GM19397 (cell line): ENCODE measurements around the gene SLC30A1.
"Not testable (repeated sequence)": the region's sequence is repeated elsewhere in the genome, so short reads cannot be mapped to it uniquely, and the experiment has no call there.

Experiments used
- ATAC-seq: cut with Tn5 transposase; IDR thresholded peaks from one replicate; pipeline ENCODE4 v1.9.1; 2021; ENCODE audit warnings: mild to moderate bottlenecking, moderate library complexity; ENCODE audit not compliant: unreplicated experiment

SLC30A1 gene

DNA sequence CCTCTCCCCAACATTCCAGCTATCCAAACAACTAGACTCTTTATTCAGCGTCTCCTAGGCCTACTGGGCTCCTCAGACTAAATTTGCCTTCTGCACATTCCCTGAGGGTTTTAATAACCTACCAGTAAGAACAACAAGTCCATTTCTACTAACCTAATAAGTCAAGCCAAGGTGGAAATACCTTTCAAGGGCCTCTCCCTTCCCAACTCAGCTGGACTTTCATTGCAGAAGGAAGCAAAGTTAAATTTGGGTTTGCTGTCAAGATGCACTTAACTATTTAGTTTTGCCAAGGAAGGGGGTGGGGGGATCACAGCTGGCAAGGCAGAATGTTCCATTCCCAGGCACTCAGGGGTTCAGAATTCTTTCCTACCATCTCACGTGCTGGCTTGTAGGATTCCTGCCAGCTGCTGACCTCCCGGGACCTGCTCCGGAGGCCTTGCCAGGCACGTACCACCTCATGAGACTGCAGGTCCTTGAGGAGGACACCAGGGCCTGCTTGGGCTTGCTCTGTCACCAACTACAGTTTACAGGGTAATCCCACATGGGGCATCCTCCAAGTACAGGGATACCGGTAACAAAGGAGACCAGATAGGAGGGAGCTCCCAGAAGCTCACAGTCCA lies 29.8 kb downstream of the SLC30A1 start:
- ATAC-seq, result no peak

DNA sequence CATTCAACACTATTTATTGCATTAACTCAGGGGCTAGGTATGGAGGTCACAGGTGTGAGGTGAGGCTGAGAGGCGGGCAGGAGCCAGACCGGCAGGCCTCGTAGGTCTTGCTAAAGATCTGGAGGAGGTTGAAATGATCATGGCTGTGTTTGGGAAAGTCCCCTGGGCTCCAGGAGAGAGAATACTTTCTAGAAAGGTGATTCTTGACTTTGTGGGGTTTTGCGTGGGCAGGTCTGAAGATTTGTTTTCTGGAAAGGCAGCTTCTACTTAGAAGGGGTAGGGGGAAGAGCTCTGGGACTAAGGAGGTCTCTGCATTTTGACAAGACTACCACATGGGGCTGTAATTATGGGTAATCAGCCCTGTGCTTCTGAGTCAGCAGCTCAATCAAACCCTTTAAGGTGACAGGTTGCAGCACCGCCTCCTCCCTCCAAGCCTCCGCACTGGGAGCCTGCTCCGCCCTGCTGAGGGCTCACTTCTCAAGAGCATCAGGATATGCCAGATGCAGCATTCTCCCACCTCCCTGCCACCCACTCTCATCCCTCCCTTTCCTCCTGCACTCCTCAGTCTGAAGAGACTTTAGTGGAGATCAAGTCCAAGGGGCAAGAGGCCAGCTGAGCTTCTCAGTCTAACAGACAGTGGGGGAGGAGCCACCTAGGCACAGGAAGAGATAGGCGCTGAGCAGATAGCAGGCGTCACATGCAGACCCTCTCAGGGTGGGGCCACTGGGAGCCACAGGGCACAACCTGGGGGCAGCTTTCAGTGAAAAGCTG lies 30.5 kb downstream of the SLC30A1 start:
- no peak for ATAC-seq

DNA sequence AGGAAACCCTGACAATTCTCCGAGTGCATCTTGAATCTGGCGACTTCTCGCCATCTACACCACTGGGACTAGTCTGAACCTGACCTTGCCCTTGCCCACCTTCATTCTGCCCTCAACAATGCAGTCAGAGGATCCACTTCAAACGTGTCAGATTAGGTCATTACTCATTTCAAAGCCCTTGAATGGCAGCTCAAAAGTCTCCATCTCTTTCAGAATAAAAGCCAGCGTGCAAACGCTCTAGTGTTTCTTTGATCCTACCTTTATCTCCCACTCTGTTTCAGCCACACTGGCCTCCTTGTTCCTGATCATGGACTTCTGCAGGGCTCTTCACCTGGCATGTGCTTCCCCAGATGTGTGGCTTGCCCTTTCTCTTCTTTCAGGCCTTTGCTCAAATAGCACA lies 31.3 kb downstream of the SLC30A1 start:
- ATAC-seq, result no peak

DNA sequence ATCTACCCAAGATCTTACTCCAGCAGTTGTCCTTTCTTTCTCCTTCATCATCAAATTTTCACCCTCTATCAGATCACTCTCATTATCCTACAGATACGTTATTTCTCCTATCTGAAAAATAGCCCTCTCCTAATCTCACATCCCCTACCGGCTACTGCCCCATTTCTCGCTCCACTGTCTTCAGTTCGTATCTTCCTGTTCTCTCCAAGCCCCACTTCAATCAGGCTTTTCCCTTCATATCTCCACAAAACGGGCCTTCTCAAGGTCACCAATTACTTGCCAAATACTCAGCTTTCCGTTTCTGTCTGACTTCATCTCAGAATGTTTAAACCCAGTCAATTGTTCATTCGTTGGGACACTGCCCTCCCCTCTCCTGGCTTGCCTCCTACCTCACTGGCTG lies 32.4 kb downstream of the SLC30A1 start:
- ATAC-seq, result no peak

DNA sequence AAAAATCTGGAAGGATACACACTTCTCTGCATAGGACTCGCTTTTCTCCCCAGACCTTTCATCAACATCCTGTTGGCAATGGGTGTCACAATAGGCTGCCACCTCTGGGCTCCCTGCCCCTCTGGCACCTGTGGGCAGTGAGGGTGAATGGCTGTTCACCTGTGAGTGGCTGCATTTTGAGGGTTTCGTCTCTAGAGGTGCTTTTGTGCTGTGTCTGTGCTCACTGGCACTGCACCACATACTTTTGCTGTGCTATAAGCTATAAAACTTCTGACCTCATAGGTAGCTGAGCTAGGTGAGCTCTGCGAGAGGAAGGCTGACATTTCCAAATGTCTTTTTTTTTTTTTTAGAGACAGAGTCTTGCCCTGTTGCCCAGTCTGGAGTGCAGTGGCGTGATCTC lies 35.9 kb downstream of the SLC30A1 start:
- no peak for ATAC-seq

DNA sequence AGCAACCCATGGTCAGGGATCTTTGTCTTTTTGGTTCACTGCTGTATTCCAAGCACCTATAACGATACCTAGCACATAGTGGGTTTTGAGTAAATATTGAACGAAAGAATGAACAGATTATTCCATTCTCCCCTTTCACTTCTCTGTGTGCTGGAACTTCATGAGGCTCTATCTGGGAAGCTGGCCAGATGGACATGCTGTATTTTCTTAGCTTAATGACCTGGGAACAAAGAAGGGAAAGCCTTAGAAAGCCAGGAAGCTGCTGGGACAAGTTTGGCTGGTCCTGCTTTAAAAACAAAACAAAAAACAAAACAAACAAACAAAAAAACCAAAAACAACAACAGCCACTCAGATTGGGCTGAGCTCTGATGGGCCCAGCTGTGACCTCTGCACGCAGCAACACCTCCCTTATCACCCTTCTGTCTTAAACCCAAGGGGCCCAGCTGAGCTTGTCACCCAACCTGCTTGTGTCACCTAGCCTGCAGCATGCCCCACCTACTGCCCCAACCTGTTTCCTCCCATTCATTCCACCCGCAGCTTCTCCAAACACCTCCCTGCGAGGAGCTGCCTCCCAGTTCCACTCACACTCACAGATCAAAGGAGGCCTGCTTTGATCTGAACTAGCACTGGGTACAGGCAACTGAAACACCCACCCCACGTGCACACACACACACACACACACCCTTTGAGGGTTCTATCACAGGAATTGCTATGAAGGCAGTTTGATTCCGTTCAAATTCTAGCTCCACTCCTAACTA lies 37.1 kb downstream of the SLC30A1 start:
- ATAC-seq, result no peak

DNA sequence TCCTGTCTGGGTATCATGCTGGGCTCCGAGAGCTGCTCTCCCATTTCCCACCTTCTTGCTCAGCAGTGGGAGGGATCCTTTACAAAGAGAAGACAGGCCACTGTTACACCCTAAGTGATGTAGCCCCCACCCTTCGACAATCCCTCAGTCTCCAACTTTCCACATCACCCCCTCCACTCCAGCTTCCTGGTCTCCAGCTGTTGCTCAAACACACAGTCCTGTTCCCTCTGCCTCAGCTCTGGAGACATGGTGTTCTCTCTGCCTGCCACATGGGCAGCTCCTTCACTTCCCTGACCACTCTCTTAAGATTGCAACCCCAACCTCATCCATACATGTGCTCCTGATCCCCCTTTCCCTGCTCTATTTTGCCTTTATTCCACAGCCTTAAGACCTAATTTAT lies 37.7 kb downstream of the SLC30A1 start:
- no peak for ATAC-seq

DNA sequence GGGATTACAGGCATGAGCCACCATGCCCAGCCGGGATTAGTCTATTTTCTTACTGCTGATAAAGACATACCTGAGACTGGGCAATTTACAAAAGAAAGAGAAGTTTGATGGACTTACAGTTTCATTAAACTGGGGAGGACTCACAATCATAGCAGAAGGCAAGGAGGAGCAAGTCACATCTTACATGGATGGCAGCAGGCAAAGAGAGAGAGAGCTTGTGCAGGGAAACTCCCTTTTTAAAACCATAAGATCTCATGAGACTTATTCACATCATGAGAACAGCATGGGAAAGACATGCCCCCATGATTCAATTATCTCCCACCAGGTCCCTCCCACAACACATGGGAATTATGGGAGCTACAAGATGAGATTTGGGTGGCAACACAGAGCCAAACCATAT lies 38.1 kb downstream of the SLC30A1 start:
- ATAC-seq, result not testable (repeated sequence)

DNA sequence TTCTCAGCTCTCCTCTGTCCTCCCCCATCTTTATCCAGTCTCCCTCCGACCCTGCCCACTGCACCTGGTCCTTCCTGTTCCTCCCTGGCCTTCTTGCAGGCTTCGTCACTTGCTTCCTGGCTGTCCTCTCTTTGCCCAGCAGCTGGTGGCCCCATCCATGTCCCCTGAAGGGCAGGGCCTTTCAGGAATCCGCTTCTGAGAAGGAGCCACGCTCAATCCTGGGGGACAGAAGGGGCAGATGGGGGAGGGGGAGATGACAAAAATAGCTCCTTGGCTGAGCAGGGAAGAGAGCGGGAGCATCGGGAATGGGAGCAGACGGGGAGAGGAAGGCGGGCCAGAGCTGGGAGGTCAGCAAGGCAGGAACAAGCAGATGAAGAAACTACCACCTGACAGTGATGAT lies 40.7 kb downstream of the SLC30A1 start:
- no peak for ATAC-seq

DNA sequence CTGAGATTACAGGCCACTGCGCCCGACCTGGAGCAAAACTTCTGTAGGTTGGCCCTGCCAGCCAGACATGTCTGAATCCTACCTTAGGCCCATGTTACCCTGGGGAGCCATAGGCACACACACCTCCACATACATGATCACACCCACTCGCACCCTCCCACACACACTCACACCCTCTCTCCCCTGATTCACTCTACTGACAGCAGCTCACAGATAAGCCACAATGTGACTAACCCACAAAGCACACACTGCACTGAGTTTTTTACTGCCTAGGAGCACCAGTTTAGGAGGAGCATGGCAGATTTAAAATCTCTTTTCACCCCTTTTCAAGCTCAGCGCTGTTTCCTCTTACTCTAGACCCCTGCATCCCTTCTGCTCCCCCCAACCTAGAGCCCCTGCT lies 41.7 kb downstream of the SLC30A1 start:
- ATAC-seq, result no peak

DNA sequence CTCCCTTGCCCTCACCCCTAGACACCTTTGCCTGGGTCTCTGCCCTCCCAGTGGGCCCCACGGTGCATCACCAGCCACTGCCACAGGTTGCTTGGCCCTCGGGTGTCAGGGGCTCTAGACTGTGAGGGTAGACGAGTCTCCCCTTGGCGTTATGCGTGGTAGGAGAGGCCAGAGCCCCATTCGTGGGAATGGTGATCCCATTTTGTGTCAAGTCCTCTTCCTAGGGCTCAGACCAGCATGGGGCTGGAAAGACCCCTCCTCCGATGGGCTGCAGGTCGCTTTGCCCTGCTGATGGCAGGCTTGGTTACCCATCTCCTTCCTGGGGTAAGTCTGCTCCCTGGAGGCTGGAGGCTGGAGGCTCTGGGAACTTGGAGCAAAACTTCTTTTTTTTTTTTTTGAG lies 42.4 kb downstream of the SLC30A1 start:
- ATAC-seq, result no peak

DNA sequence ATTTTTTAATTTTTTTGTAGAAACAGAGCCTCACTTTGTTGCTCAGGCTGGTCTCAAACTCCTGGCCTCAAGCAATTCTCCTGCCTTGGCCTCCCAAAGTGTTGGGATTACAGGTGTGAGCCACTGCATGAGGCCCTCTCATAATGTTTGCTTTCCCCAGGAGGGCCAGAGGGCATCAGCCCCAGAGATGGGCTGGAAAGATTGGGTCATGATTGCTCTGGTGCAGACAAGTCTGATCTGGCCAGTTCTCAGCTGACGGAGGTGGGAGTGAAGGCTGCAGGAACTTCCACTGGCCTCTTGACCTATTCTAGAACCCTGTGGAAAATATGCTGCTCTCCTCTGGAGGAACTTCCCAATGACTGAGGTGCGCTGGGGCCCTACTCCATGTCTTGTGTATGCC lies 43.6 kb downstream of the SLC30A1 start:
- ATAC-seq, result no peak

DNA sequence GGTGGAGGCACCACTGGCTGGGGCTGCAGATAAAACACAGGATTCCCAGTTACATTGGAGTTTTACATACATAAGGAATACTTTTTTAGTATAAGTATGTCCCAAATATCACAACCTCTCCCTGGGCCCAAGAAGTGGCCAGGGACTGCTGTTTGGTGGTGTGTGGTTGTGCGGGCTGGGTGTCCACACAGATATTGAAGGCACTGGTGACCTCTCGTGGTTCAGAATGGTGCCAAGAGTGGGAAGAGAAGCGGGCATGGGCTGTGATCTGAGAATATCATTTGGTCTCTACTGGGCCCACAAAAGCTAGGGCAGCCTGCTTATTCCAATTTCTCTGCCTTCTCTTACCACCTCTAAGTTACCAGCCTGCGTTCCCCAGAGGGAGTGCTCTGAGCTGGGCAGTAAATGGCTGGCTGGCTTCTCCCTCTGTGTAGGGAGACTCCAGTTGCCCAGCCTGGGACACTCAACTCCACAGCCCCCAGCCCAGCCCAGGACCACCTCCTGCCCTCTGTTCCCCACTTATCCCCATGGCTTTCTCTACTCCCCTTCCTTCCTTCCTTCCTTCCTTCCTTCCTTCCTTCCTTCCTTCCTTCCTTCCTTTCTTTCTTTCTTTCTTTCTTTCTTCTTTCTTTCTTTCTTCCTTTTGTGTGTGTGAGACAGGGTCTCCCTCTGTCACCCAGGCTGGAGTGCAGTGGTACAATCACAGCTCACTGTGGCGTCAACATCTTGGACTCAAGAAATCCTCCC lies 44.2 kb downstream of the SLC30A1 start:
- ATAC-seq, result no peak

DNA sequence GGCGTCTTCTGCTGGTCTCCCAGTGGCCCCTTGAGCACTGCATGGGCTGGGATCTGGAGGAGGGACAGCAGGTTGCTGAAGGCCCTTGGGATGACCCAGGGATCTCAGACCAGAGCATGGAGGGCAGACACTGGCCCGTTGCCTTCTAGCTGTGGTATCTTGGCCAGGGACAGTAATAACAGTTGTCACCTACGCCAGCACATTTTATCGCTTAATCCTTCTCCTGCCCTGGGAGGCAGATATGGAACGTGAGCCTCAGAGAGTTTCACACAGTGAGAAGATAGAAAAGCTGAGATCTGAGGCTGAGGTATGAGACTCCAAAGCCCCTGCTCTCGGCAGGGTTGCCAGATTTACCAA lies 46.9 kb downstream of the SLC30A1 start:
- no peak for ATAC-seq

DNA sequence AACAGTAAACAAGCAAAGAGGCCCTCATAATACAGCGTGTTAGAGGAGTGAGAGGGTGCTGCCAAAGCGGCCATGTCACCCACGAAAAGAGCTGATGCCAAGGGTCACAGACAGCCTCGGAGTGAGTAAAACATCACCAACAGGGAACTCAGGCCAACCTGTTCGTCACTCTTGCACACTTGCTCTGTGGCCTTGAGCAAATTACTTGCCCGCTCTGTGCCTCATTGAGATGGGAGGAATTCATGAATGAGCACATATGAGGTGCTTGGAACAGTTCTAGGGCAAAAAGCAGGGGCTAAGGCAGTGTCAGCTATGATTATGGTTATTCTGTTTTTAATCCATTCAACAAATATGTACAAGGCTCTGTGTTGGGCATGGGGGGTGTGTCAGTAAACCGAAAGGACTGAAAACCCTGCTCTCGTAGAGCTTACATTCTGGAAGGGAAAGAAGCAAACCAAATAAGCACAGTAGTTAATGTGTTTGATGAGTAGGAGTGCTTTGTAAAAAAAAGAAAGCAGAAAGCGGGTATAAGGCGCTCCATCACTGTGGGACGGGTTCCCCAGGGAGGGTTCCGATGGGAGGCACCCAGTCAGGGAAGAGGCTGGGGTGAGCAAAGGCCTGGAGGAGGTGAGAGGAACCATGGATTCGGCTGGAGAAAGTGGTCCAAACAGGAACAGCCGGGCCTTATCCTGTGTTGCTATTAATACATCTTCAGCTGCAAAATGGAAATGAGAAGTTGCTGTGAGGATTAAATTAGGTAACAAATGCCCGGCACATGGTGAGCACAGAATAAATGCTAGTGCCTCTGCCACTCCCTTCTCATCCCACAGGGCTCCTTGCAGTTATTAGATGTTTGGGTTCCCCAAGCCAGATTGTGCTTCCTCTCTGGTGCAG lies 47.5 kb downstream of the SLC30A1 start:
- no peak for ATAC-seq

DNA sequence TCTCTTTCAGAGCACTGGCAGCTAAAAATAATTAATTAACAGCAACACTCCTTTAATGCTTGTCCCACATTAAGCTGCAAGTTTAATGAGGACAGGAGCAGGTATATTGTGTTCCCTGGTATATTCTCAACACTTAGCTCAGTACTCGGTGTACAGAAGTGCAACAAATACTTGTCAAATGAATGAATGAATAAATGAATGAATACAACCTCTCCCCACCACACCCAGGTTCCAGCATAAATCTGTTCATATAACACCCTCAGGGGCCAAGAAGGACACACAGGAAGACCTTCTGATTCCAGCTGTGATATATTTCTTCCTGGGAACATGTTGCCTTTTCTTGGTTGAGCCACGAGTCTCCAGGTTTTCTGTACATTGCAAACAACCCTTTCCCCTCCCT lies 48.9 kb downstream of the SLC30A1 start:
- no peak for ATAC-seq

DNA sequence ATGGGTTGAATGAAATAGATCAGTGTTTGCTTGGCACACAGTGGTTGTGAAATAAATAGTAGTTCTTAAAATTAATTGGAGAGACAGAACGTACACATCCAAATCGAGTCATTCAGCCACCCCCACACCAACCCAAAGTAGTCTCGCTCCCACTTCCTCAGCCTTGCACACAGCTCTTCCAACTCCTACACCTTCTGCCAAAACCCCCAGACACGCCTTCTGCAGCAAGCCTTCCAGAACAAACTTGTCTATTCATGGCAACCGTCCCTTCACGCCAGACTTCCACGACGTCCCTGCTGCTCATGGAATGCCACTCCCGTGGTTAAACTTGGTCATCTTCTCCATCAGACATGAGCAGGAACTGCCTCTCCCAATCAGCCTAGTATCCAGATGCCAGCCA lies 49.5 kb downstream of the SLC30A1 start:
- ATAC-seq, result no peak

DNA sequence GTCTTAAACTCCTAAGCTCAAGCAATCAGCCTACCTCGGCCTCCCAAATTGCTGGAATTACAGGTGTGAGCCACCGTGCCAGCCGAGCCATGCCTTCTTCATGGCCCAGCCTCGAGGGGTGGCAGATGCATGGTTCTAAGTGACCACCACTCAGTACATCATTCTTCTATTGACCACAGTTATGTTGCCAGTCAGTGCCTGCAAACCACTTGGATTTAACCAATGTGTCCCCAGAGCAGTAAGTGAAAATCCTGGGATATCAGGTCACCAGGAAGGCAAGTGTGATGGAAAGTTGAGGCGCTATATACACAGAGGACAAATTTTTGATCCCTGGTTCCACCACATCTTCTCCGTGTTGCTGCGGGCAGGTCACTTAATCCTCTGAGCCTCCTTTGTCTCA lies 50.0 kb downstream of the SLC30A1 start:
- ATAC-seq, result no peak

DNA sequence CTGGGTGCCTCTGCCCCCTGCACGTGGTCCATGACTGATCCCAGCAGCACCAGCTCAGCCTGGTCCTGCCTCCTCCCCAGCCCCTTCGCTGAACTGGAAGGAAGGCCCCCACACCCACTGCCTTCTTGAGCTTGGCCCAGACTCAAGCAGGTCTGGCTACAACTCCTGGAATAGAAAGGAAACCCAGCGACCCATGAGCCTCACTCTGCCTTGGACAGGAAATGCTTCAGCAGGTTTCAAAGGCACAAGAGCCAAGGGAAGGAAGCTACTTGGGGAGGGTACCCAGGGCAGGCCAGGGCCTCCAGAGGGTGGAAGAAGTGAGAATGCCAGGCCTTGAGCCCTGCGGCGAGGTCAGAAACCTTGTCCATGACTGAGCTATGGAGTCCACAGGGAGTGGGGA lies 51.1 kb downstream of the SLC30A1 start:
- peak; percentile 16 for ATAC-seq

DNA sequence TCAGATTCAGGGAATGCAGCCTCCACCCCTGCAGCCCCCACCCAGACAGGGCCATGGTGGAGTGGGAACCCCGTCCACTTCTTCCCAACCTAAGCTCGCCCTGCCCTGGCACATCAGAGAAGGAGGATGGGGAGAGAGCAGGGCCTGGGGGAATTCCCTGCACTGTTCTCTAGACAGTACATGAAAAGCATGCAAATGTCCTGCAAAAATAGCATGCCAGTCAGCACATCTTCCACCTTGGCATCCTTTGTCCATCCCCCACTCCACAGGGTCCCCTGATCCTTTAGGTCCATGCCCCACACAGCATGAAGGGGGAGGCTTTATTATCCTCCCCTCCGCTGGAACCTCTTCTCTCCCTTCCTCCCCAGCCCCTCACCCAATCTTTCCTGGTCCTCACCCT lies 52.0 kb downstream of the SLC30A1 start:
- peak; percentile 78 for ATAC-seq
